Right lobe of liver (tissue), 6 donors: ENCODE results near the gene EIF4G1. TPM values are rescaled to one million over a fixed set of nuclear protein-coding genes. Genes with fewer than 3 reads are reported as not detected.

Experiments
- ATAC-seq, 4 donors: fragments of 200-7000 bp; cut with Tn5 transposase; one replicate each; pipeline ENCODE4 v1.9.1; 2020; ENCODE audit warnings: mild to moderate bottlenecking in 4 of 4, moderate library complexity in 4 of 4
- DNase-seq, 3 donors: peaks; one replicate each; pipeline ENCODE4 v3.0.0-alpha.2; 2020
- H3K27ac ChIP-seq, 3 donors: fragments of 200-600 bp; one replicate each; pipeline ENCODE4 v1.8.0; 2022
- H3K27me3 ChIP-seq, 2 donors: fragments of 200-600 bp; one replicate each; pipeline ENCODE4 v1.8.0; 2022
- H3K36me3 ChIP-seq, 4 donors: fragments of 200-600 bp; sonication (generic) in 1 of 4; one replicate each; pipeline versions ENCODE4 v1.5.1 to v1.8.0; 2017 to 2022; ENCODE audit warnings: control low read depth in 1 of 4
- H3K4me1 ChIP-seq, 4 donors: fragments of 200-600 bp; sonication (generic) in 1 of 4; one replicate each; pipeline versions ENCODE4 v1.5.1 to v1.8.0; 2017 to 2022; ENCODE audit warnings: control low read depth in 1 of 4
- H3K4me3 ChIP-seq, 3 donors: fragments of 200-600 bp; one replicate each; pipeline ENCODE4 v1.8.0; 2022
- H3K9me3 ChIP-seq, 4 donors: fragments of 200-600 bp; sonication (generic) in 1 of 4; one replicate each; pipeline versions ENCODE4 v1.5.1 to v1.8.0; 2017 to 2022; ENCODE audit warnings: control low read depth in 1 of 4
- POLR2A ChIP-seq: fragments of 450-650 bp; IDR thresholded peaks from one replicate; pipeline ENCODE4 v1.6.1; 2017; ENCODE audit warnings: antibody characterized with exemption, mild to moderate bottlenecking
- WGBS: methylation state at CpG from one replicate; pipeline ENCODE4 v1.1.6; 2018; ENCODE audit warnings: low coverage, low lambda C conversion rate; ENCODE audit not compliant: insufficient coverage; ENCODE audit errors: missing lambda C conversion rate; 5-methylcytosine and 5-hydroxymethylcytosine counted together
- intact Hi-C, 2 donors: fragments of 100-400 bp; cut with DNase I; formaldehyde crosslinking; loops; one replicate each; pipeline versions ENCODE4 v1.11.2 to v1.14.1; 2022
- total RNA-seq, 6 experiments: library from RNA; depleted of rRNA in 2 of 6; stranded (reverse); fragments of >200 nt in 2 of 6; fragmentation: NEBNext Ultra II Directional in 3 of 6; extraction: Animal tissue kit (Norgen Biotek cat#: 25700) in 3 of 6; gene quantifications; one replicate each; pipeline versions ENCODE4 v1.1.0 to v1.2.4, GENCODE V29; 2016 to 2023
- TF ChIP-seq, protein P1 (sequence below), 4 donors: fragments of 200-600 bp in 3 of 4; fragments of 450-650 bp in 1 of 4; IDR thresholded peaks; one replicate each; pipeline versions ENCODE4 v1.5.1 to v1.8.0; 2016 to 2022; ENCODE audit warnings: antibody characterized with exemption in 4 of 4, mild to moderate bottlenecking in 2 of 4
- donor health status: DM: no; HTN: yes; CAD: no.
- donor health status: DM: no; HTN: no; CAD: no.
- donor health status: DM: no; HTN: no; CAD: no.
- donor health status: DM: no; HTN: yes; CAD: no.
- donor health status: DM: no; HTN: yes; CAD: no.

EIF4G1 gene
- total RNA-seq, 6 experiments from 2014 or later: 262 to 368 (median 291) TPM

DNA sequence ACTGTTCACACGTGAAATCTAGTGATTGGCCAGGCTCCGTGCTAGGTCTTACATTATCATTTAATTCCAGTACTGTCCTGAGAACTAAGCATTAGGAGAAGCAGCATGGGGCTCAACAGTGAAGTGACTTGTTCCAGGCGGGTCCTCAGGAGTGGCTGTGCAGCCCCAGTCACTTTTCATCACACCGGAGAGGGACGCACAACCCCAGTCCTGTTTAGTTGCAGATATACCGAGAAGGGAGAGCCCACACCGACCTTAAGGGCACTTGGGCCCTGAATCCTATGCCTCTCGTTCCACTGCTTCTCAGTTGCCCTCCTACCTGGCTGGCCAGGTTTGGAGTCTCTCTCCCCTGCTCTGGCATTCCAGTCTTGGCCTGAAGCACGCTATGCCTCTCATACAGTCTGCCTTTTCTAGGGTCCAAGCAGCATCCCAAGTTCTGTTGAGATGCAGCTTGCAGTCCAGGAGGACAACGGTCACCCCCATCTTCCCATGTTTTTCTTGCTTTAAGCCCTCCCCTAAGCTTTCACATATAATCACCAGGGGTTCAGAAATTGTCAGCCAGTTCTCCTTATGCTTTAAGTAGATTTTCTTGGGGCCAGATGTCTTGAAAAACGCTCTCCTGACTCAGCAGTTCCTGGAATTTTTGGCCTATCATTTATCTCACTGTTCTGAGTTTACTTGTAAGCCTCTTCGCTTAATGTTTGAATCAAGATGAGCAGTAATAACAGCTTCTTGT lies 33.1 kb downstream of the EIF4G1 start:
- Histone ChIP-seq H3K9me3 (no peaks in the 10 kb centered on the region), H3K4me3 (no peak overlapping the region), H3K4me1 (peaks cover 0 to 16% (median 7%) of the 10 kb centered on the region in 4 donors), H3K27ac (no peak overlapping the region), H3K27me3 (no peaks in the 10 kb centered on the region), H3K36me3 (no peaks in the 10 kb centered on the region)
- no peak for ATAC-seq
- TF ChIP-seq, protein P1, sequence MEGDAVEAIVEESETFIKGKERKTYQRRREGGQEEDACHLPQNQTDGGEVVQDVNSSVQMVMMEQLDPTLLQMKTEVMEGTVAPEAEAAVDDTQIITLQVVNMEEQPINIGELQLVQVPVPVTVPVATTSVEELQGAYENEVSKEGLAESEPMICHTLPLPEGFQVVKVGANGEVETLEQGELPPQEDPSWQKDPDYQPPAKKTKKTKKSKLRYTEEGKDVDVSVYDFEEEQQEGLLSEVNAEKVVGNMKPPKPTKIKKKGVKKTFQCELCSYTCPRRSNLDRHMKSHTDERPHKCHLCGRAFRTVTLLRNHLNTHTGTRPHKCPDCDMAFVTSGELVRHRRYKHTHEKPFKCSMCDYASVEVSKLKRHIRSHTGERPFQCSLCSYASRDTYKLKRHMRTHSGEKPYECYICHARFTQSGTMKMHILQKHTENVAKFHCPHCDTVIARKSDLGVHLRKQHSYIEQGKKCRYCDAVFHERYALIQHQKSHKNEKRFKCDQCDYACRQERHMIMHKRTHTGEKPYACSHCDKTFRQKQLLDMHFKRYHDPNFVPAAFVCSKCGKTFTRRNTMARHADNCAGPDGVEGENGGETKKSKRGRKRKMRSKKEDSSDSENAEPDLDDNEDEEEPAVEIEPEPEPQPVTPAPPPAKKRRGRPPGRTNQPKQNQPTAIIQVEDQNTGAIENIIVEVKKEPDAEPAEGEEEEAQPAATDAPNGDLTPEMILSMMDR (IDR thresholded peaks at IDR 0.05): no peak
- TF ChIP-seq POLR2A: no peak
- DNase-seq: no peak
- WGBS: 61% methylated on average over 8 of the region's 12 CpGs
- intact Hi-C loops: no loop called here

DNA sequence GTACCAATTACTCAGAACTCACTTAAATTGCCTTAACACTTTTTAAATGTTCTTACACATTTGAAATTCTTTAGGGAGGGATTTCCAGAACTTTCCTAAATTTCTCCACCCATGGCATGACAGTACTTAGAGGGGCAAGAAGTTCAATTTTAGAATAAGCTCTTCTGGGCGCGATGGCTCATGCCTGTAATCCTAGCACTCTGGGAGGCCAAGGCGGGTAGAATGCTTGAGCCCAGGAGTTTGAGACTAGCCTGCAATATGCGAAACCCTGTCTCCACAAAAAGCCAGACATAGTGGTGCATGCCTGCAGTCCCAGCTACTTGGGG lies 33.6 kb downstream of the EIF4G1 start:
- no peak overlapping the region for H3K4me3 ChIP-seq
- peaks cover 0 to 17% (median 7%) of the 10 kb centered on the region in 4 donors for H3K4me1 ChIP-seq
- TF ChIP-seq POLR2A: no peak
- TF ChIP-seq, protein P1 (IDR thresholded peaks at IDR 0.05): no peak
- no peak overlapping the region for H3K27ac ChIP-seq
- no peaks in the 10 kb centered on the region for H3K9me3 ChIP-seq
- no peaks in the 10 kb centered on the region for H3K27me3 ChIP-seq
- ATAC-seq (no peak), DNase-seq (no peak)
- H3K36me3 ChIP-seq: no peaks in the 10 kb centered on the region
- 93% methylated on average over 2 of the region's 4 CpGs for WGBS
- intact Hi-C loops: no loop called here

DNA sequence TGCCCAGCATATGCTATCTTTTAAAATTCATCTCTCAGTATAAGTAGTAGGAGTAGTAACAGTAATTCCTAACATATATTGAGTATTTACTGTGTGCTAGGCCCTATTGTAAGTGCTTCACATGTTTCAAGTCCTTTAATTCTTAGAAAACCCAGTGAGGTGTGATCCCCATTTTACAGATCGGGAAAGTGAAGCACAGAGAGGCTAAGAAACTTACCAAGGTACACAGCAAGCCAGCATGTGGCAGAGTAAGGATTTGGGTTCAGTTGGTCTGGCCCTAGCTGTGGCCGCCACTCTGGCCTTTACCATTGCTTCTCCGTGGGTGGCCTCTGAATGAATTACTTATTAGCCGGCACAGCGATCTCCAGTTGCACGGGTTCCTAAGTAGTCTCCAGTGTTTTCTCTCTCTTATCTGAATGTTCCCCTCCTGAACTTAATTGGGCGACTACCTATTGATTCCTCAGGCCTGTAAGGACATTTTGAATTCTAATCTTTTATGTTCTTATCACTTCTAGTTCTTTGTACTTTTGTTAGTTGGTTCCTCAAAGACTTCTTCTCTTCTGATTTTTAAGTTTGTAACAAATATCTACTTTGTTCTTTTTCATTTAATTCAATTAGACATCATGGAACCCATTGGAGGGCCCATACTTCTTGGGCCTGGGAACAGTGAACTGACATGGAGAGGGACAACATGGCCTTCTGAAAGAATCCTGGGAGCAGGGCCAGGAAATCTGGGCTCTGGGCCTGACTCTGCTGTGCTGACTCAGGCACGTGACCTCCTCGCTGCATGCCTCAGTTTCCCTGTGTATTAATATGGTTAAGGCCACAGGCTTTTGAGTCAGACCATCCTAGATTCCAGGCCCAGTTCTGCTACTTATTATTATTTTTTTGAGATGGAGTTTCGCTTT lies 35.4 kb downstream of the EIF4G1 start:
- Histone ChIP-seq H3K4me3 (no peak overlapping the region), H3K36me3 (no peaks in the 10 kb centered on the region), H3K4me1 (peaks cover 0 to 17% (median 7%) of the 10 kb centered on the region in 4 donors), H3K27me3 (no peaks in the 10 kb centered on the region), H3K9me3 (no peaks in the 10 kb centered on the region), H3K27ac (no peak overlapping the region)
- intact Hi-C loops: no loop called here
- 80% methylated on average over 8 of the region's 10 CpGs for WGBS
- ATAC-seq (no peak), DNase-seq (no peak)
- TF ChIP-seq, protein P1 (IDR thresholded peaks at IDR 0.05): no peak
- no peak for TF ChIP-seq POLR2A

DNA sequence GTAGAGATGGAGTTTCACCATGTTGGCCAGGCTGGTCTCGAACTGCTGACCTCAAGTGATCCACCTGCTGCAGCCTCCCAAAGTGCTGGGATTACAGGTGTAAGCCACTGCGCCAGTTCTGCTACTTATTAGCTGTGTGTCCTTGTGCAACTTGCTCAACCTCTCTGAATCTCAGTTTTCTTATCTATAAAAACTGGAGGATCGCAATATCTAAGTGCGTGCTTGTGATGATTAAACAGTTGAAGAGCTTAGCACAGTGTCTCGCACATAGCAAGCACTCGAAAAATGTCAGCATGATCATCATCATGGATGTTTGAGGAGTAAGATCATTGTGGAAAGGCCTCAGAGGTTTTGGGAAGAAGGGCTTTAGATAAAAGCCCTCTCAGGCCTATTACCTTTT lies 36.2 kb downstream of the EIF4G1 start:
- H3K27ac ChIP-seq: no peak overlapping the region
- H3K9me3 ChIP-seq: no peaks in the 10 kb centered on the region

More for the DNA sequence above, 36.2 kb downstream of the EIF4G1 start:
- Histone ChIP-seq H3K4me3 (no peak overlapping the region), H3K27me3 (no peaks in the 10 kb centered on the region), H3K36me3 (no peaks in the 10 kb centered on the region), H3K4me1 (peaks cover 0 to 17% (median 7%) of the 10 kb centered on the region in 4 donors)
- DNase-seq (no peak), ATAC-seq (no peak)
- 96% methylated on average over 5 of the region's 6 CpGs for WGBS
- TF ChIP-seq, protein P1 (IDR thresholded peaks at IDR 0.05): no peak
- TF ChIP-seq POLR2A: no peak
- intact Hi-C loops: no loop called here
